HG03135 (cell line): ENCODE measurements around the gene SBSN.
A peak's percentile ranks its signal among the peaks of the same experiment; 100 is the strongest.

Source experiments
- ATAC-seq: cut with Tn5 transposase; IDR thresholded peaks from one replicate; pipeline ENCODE4 v1.9.1; 2021; ENCODE audit warnings: mild to moderate bottlenecking, moderate library complexity; ENCODE audit not compliant: unreplicated experiment

SBSN gene

GRCh38 chr19:35555301-35556005 lies 27.3 kb upstream of the SBSN start:
- no peak for ATAC-seq

- ATAC-seq, result no peak
Observed at GRCh38 chr19:35554076-35554475, 26.0 kb upstream of the SBSN start.

DNA sequence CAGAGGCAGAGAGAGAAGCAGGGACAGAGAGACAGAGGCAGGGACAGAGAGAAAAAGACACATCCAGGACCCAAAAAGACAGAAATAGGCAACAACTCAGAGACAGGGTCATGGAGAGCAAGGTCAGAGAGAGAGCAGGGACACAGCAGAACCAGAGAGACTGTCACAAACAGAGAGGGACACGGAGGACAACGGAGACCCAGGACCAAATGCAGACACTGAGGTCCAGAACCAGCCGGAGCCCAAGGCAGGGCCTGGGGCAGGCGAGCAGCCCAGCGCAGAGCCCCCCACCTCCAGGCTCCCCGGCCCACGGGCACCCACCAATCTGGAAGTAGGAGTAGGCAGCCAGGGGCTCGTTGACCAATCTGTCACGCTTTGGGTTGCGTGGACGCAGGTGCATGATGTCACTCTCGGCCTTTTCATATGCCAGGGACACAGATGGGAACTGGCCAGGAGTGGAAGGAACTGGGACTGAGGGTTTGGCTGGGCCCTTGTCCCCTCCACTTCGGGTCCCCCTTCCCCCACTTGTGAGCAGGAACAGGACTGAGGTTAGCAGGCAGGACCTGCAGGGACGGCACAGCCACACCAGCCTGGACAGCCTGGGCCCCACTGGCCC lies 25.4 kb upstream of the SBSN start:
- no peak for ATAC-seq

DNA sequence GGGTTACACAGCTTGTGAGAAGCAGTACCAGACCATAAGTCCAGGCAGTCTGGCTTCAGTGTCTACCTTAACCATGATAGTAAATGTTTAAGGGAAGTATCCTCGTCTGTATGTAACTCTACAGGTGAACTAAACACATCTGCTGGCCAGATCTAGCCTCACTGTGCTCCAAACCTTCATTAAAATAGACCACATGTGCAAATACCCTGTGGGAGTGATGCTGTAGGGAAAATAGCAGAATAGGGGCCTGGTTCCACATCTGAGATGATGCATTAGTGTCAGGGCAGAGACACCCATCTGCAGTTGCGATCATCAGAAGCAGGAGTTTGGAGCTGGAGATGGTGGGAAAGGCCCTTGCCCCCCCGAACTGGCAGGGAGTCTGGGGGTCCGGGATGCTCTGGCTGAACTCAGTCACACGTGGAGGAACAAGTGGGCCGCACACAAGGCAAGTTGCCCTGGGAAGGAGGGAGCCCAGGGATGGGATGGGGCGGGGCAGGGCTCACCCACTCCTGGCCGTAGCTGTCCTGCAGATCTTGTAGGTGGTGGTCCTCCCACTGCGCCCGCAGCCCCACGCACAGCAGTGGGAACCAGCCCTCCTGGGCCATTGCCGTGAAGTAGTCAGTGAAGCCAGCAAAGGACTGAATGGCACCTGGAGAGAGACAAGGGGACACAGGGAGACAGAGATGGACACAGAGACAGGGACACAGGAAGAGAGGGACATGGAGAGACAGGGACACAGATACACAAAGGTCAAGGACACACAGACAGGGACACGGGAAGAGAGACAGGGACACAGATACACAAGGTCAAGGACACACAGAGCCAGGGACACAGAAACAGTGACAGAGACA lies 24.6 kb upstream of the SBSN start:
- ATAC-seq, result no peak

DNA sequence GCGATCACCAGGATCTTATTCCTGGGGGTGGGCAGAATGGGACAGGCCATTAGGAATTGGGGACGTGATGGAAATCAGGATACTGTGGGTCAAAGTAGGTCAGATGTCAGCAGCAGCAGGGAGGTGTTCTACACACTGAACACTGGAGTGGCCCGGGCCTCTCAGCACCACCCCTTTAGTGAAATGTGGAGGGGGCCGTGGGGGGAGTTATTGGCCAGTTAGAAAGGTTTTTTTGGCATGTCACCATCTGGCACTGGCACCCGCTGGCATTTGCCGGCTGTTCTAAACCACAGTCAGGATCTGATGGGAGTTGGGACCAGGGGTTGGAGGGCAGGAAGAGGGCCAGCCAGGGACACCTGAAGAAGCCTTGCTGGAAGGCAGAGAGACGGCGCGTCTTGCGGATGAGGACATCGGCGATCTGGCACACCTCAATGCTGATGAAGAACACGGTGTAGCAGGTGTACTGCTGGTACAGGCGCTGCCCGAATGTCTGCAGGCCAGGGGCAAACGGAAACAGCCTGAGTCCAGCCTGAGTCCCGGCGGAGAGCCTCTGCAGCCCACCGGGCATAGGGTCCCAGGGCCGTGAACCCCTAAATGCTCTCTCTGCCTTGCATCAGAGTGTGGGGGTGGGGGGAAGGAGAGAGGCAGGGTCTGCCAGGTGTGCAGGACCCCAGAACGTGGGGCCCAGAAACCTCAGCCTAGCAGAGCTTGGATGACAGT lies 23.1 kb upstream of the SBSN start:
- no peak for ATAC-seq

DNA sequence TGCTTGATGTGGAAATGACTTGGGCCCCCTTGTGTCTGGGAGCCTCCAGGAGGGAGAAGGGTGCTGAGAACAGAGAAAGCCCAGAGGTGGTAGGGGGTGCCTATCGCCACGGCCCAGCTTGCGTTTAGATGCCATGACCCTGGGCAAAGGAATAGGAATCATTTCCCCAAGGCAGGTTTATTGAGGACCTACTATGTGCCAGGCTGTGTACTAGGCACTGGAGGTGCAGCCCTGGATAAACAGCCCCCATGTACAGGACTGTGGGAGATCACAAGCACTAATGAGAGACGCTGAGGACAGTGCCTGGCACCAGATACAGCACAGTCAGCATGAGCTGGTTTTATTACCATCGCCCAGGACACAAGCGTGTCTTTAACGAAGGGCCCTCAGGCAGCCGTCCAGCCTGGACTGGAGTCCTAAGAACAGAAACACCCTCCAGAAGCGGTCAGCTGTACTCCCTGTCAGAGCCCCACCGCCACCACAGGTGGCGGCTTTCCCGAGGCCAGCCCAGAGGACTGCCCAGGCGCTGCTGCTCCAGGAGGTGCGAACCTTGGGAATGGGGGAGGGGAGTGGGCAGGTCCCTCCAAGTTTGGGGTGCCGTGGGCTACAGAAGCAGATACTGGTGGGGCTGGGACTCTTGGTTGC lies 21.9 kb upstream of the SBSN start:
- ATAC-seq, result no peak

- no peak for ATAC-seq
Observed at GRCh38 chr19:35549174-35549788, 21.2 kb upstream of the SBSN start.

- no peak for ATAC-seq
Observed at GRCh38 chr19:35546532-35546931, 18.4 kb upstream of the SBSN start.

- ATAC-seq, result peak; percentile 30
Observed at GRCh38 chr19:35545855-35546381, 17.8 kb upstream of the SBSN start.

- peak; percentile 68 for ATAC-seq
Observed at GRCh38 chr19:35545001-35545854, 17.1 kb upstream of the SBSN start, which contains the start of gene TMEM147. Gene TMEM147, plus strand, starts transcription at chr19:35545626. Its CDS starts 114 bp downstream, at chr19:35545740.

DNA sequence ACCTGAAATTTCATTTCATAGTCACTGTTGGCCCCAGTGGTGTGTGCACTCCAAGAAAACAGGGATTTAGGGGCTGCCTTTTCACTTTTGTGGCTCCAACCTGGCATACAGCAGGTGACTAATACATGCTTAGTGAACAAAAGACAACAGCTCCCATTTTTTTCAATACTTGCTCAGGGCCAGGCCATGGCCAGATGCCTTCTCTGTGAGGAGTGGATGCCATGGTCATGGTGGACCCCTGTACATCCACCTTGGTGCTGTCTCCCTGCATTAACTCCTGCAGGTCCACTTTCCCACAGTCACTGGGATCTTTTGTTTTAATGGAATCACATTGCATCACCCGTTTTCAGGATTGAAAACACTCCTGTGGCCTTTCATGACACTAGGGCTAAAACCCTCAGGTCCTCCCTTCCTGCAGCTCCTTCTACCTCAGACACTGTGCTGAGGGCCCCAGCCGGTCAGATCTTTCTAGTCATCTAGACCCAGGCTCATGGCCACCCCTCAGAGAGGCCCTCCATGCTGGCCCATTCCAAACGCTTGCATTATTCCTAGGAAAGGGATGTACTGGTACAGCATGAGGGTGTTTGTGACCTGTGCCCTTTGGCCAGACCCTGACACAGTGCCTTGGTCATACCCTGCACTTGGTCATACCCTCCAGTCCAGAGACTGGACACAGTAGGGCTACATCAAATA lies 16.1 kb upstream of the SBSN start:
- ATAC-seq, result no peak

GRCh38 chr19:35543280-35544109 lies 15.4 kb upstream of the SBSN start:
- no peak for ATAC-seq

- ATAC-seq, result no peak
Observed at GRCh38 chr19:35542209-35542608, 14.1 kb upstream of the SBSN start.

DNA sequence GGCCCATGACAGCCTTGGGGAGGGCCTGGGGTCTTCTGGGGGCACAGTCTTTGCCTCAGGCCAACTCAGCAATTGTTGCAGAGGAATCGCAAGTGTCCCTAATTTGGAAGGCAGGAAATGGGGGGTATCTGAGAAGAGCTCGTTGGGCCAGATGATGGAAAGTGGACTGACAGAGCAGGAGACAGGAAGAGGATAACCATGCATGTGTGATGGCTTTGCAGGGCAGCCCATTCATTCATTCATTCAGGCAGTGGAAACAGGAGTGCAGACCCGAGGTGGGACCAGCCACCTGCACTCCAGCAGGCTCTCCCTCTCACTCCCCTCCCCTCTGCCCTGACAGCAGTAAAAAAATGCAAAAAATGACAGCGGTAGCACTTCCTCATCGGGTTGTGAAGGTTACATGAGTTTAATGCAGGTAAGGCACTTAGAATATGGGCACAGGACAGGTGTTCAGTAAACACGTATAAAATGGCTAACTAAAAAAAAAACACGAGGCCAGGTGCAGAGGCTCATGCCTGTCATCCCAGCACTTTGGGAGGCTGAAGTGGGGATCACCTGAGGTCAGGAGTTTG lies 12.3 kb upstream of the SBSN start:
- ATAC-seq, result no peak

- ATAC-seq, result no peak
Observed at GRCh38 chr19:35539850-35540249, 11.7 kb upstream of the SBSN start.

DNA sequence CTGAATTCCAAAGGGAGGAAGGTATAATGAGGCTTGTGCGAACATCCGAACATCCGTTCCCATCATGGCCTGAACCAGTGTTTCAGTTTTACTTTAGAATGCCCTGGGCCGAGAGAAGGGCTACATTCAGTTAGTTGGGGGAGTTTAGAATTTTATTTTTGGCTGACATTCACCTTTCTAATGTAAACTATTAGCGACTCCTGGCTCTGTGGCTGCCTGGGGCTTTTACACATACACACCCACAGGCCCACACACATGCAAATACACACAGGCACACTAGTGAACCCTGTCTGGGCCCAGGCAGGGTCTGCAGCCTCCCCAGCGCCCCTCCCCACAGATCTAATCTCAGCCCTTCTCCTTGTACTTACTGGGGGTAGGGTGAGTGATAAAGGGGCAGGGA lies 11.2 kb upstream of the SBSN start:
- no peak for ATAC-seq

DNA sequence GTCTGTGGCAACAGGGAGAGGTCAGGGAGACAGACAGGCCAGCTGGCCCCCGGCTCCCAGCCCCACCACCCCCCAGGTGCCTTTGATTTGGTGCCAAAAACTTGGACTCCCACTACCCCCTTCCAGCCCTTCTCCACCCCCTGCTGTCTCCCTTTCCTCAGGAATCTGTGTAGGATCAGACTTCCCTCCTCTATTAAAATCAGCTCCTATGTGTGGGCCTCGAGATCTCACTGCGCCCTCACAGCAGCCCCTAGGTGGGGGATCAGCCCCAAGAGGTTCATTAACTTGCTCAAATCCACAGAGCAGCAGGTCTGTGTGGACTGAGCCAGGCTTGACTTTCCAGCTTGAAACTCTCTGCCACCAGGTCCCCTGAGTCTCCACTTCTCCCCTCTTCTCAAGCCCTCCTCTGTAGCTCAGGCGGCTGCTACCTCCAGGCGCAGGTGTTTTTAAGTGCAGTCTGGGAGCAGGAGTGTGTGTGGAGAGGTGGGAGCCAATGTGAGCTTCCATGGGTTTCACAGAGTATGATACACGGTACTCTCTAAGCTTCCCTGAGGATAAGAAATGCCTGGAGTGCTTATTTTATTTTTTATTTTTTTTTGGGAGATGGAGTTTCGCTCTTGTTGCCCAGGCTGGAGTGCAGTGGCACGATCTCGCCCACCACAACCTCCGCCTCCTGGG lies 6.8 kb upstream of the SBSN start:
- ATAC-seq, result no peak
